Testis (tissue), 2 donors: ENCODE results near the gene SLC7A6.

Experiments used
- CTCF ChIP-seq, 3 experiments: fragments of 450-650 bp in 2 of 3; fragments of 200-600 bp in 1 of 3; sonication (generic) in 1 of 3; IDR thresholded peaks; one replicate each; pipeline ENCODE4 v1.5.1; 2016 to 2019; ENCODE audit warnings: antibody characterized with exemption in 3 of 3, mild to moderate bottlenecking in 2 of 3, moderate library complexity in 1 of 3
- POLR2A ChIP-seq: fragments of 450-650 bp; IDR thresholded peaks from one replicate; pipeline ENCODE4 v1.6.1; 2017; ENCODE audit warnings: antibody characterized with exemption, mild to moderate bottlenecking, moderate library complexity

GRCh38 chr16:68296291-68296690, 32.0 kb downstream of the SLC7A6 start:
- TF ChIP-seq CTCF (IDR thresholded peaks at IDR 0.05), result no peak
- TF ChIP-seq POLR2A, result no peak
